Measurements from ENCODE around the gene TGFBR3L.

DNA sequence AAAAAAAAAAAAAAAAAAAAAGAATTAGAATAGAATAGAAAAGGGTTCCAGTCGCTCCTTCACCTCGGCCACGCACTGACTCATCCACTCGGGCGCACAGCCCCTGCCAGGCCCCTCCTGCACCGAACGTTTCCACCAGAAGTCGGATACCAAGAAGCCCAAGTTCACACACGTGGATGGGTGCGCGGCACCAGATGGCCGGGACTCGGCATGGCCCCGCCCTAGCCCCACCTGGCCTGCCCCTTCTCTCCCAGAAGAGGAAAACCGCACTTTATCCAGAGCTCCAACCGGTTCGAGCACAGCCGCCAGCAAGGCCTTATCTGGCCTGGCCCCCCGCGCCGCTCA is 46.3 kb upstream of the TGFBR3L start:
- TF ChIP-seq POLR2AphosphoS5 (IDR thresholded peaks at IDR 0.05; ENCODE audit: low read depth, low read length), result no peak
- no peak for TF ChIP-seq SPI1 (IDR thresholded peaks at IDR 0.05; ENCODE audit: low read depth, low read length)
- no peak for TF ChIP-seq POLR2A (IDR thresholded peaks at IDR 0.05; ENCODE audit: low read depth, low read length)
- no peak for TF ChIP-seq TAF1 (IDR thresholded peaks at IDR 0.05; ENCODE audit: low read depth, low read length)

Data from GM12891 (cell line).